Breast epithelium (tissue), 4 donors: Measurements from ENCODE around the gene EP400. TPM values are rescaled to one million over a fixed set of nuclear protein-coding genes. Genes with fewer than 3 reads are reported as not detected.

ENCODE experiments used
- DNase-seq, 2 donors: peaks; one replicate each; pipeline ENCODE4 v3.0.0-alpha.2; 2019; ENCODE audit warnings: low spot score in 2 of 2
- H3K27ac ChIP-seq, 2 donors: fragments of 200-600 bp; sonication (generic) in 1 of 2; one replicate each; pipeline ENCODE4 v1.5.1; 2016 to 2019; ENCODE audit warnings: mild to moderate bottlenecking in 1 of 2
- H3K27me3 ChIP-seq, 2 donors: fragments of 200-600 bp; sonication (generic) in 1 of 2; one replicate each; pipeline versions ENCODE4 v1.5.1 to v1.6.0; 2017 to 2019; ENCODE audit warnings: control low read depth in 1 of 2, mild to moderate bottlenecking in 1 of 2
- H3K36me3 ChIP-seq: fragments of 200-600 bp; one replicate; pipeline ENCODE4 v1.5.1; 2019
- H3K4me1 ChIP-seq, 2 donors: fragments of 200-600 bp; sonication (generic); one replicate each; pipeline ENCODE4 v1.5.1; 2016 to 2019; ENCODE audit warnings: control low read depth in 1 of 2
- H3K4me3 ChIP-seq, 3 donors: fragments of 200-600 bp; sonication (generic); 1 replicate in 2 of 3; 2 replicates in 1 of 3; pipeline ENCODE4 v1.5.1; 2016 to 2019; ENCODE audit warnings: mild to moderate bottlenecking in 3 of 3, moderate library complexity in 2 of 3
- H3K9me3 ChIP-seq, 2 donors: fragments of 200-600 bp; sonication (generic) in 1 of 2; one replicate each; pipeline ENCODE4 v1.5.1; 2016 to 2019; ENCODE audit warnings: control low read depth in 1 of 2
- POLR2A ChIP-seq: fragments of 450-650 bp; IDR thresholded peaks from one replicate; pipeline ENCODE4 v1.6.1; 2016; ENCODE audit warnings: antibody characterized with exemption, mild to moderate bottlenecking, moderate library complexity
- POLR2AphosphoS5 ChIP-seq, 3 donors: sonication (generic); formaldehyde crosslinking; IDR thresholded peaks; one replicate each; pipeline ENCODE4 v1.6.1; 2017; ENCODE audit warnings: antibody characterized with exemption in 3 of 3
- intact Hi-C: fragments of 100-400 bp; cut with DNase I; formaldehyde crosslinking; loops from one replicate; pipeline ENCODE4 v1.15.1; 2023; ENCODE audit warnings: low total_unique reads
- total RNA-seq, 3 donors: library from RNA; depleted of rRNA; stranded (reverse); fragments of >200 nt; gene quantifications; one replicate each; pipeline ENCODE4 v1.1.0, GENCODE V29; 2016
- TF ChIP-seq, protein P1 (sequence below), 3 donors: fragments of 450-650 bp; IDR thresholded peaks; one replicate each; pipeline ENCODE4 v1.5.1; 2016 to 2017; ENCODE audit warnings: antibody characterized with exemption in 3 of 3, mild to moderate bottlenecking in 3 of 3, moderate library complexity in 3 of 3

EP400 gene
- total RNA-seq, 3 donors from 2014 or later, result 20.3 to 27.2 (median 24.4) TPM

DNA sequence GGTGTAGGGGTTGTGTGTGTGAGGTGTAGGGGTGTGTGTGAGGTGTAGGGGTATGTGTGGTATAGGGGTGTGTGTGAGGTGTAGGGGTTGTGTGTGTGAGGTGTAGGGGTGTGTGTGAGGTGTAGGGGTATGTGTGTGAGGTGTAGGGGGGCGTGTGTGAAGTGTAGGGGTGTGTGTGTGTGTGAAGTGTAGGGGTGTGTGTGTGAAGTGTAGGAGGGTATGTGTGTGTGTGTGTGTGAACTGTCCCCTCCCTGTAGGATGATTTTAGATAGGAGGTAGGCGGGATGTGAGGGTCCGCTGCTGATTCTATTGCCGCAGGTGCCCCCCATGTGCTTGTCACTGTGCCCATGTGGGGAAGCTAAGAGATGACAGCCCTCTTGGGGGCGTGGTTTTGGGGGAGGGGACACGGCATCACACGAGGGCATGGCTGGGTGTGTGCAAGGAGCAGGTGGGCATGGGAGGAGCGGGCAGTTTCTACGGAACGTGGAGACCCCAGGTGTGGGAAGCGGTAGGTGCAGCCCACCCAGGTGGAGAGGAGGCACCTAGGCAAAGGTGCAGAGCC lies 105.9 kb downstream of the EP400 start:
- Histone ChIP-seq H3K36me3 (peaks cover 9% of the 10 kb centered on the region), H3K9me3 (no peaks in the 10 kb centered on the region), H3K27me3 (no peaks in the 10 kb centered on the region), H3K27ac (no peak overlapping the region), H3K4me1 (no peaks in the 10 kb centered on the region), H3K4me3 (no peak overlapping the region)
- TF ChIP-seq POLR2AphosphoS5 (IDR thresholded peaks at IDR 0.05) (no peak), POLR2A (no peak)
- TF ChIP-seq, protein P1, sequence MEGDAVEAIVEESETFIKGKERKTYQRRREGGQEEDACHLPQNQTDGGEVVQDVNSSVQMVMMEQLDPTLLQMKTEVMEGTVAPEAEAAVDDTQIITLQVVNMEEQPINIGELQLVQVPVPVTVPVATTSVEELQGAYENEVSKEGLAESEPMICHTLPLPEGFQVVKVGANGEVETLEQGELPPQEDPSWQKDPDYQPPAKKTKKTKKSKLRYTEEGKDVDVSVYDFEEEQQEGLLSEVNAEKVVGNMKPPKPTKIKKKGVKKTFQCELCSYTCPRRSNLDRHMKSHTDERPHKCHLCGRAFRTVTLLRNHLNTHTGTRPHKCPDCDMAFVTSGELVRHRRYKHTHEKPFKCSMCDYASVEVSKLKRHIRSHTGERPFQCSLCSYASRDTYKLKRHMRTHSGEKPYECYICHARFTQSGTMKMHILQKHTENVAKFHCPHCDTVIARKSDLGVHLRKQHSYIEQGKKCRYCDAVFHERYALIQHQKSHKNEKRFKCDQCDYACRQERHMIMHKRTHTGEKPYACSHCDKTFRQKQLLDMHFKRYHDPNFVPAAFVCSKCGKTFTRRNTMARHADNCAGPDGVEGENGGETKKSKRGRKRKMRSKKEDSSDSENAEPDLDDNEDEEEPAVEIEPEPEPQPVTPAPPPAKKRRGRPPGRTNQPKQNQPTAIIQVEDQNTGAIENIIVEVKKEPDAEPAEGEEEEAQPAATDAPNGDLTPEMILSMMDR (IDR thresholded peaks at IDR 0.05), result no peak
- DNase-seq, result no peak
- intact Hi-C loops, result no loop called here

DNA sequence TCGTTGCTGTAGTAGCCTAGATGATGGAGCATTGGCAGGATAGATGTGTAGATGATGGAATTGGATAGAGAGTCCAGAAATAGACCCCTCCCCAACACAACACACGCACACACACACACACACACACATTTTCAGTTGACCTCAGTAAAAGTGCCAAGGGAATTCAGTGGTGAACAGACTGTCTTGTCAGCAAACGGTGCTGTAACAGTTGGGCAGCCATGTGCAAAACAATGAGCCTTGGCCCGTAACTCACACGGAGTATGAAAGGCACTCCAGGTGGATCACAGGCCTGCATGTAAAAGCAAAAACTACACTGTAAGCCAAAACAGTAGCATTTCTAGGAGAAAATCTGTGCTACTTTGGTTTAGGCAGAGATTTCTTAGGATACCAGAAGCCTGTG lies 106.6 kb downstream of the EP400 start:
- H3K4me3 ChIP-seq, result no peak overlapping the region
- TF ChIP-seq POLR2A (no peak), POLR2AphosphoS5 (IDR thresholded peaks at IDR 0.05) (no peak)
- TF ChIP-seq, protein P1 (IDR thresholded peaks at IDR 0.05), result no peak
- H3K9me3 ChIP-seq, result no peaks in the 10 kb centered on the region
- H3K4me1 ChIP-seq, result no peaks in the 10 kb centered on the region
- no peak overlapping the region for H3K27ac ChIP-seq
- intact Hi-C loops, result no loop called here
- peaks cover 14% of the 10 kb centered on the region for H3K36me3 ChIP-seq
- H3K27me3 ChIP-seq, result no peaks in the 10 kb centered on the region
- DNase-seq, result no peak

DNA sequence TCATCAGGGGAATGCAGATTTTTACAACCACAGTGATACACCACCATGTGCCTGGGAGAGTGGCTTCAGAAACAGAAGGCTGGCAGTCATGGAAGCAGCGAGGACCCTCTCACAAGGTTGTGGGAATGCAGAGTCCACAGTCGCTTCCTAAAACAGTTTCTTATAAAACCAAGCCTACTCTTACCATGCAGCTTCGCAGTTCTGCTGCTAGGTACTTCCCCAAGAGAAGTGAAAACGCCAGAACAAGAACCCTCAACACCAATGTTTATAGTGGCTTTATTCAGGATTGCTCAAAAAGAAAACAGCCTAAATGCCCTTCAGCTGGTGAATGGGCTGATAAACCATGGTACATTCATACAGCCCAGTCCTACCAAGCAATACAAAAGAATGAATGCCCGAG lies 107.2 kb downstream of the EP400 start:
- no peak for DNase-seq
- intact Hi-C loops, result no loop called here
- H3K27me3 ChIP-seq, result no peaks in the 10 kb centered on the region

GRCh38 chr12:132057691-132058090 lies 107.9 kb downstream of the EP400 start:
- no peak for TF ChIP-seq POLR2AphosphoS5 (IDR thresholded peaks at IDR 0.05)
- TF ChIP-seq POLR2A, result no peak
- TF ChIP-seq, protein P1 (IDR thresholded peaks at IDR 0.05), result no peak
- Histone ChIP-seq H3K27ac (no peak overlapping the region), H3K9me3 (no peaks in the 10 kb centered on the region), H3K4me3 (no peak overlapping the region), H3K27me3 (no peaks in the 10 kb centered on the region), H3K36me3 (peaks cover 18% of the 10 kb centered on the region), H3K4me1 (no peaks in the 10 kb centered on the region)
- intact Hi-C loops, result no loop called here
- no peak for DNase-seq

More for the DNA sequence above, 107.2 kb downstream of the EP400 start:
- Histone ChIP-seq H3K4me3 (no peak overlapping the region), H3K36me3 (peaks cover 18% of the 10 kb centered on the region), H3K4me1 (no peaks in the 10 kb centered on the region), H3K27ac (no peak overlapping the region), H3K9me3 (no peaks in the 10 kb centered on the region)
- TF ChIP-seq POLR2A, result no peak
- no peak for TF ChIP-seq POLR2AphosphoS5 (IDR thresholded peaks at IDR 0.05)
- TF ChIP-seq, protein P1 (IDR thresholded peaks at IDR 0.05), result no peak

DNA sequence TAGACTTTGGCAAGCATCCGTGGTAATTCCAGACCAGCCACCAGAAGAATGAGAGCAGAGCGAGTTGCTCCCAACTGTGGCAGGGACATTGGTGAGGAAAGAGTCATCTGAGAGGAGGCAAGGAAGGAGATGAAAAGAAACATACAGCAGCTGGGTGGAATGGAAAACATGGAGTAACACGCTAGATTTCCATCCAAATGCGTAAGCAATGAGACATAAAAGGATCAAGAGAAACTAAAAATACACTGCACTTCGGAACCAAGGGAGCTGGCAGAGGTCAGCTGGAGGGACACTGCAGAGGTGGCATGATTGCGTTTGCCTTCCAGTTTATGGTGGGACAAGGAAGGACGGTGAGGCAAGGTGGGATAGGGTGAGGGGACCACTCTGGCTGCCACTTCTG lies 111.5 kb downstream of the EP400 start:
- Histone ChIP-seq H3K4me3 (no peak overlapping the region), H3K9me3 (no peaks in the 10 kb centered on the region), H3K36me3 (peaks cover 26% of the 10 kb centered on the region), H3K4me1 (no peaks in the 10 kb centered on the region), H3K27ac (no peak overlapping the region), H3K27me3 (no peaks in the 10 kb centered on the region)
- intact Hi-C loops, result no loop called here
- TF ChIP-seq POLR2A (no peak), POLR2AphosphoS5 (IDR thresholded peaks at IDR 0.05) (no peak)
- TF ChIP-seq, protein P1 (IDR thresholded peaks at IDR 0.05), result no peak
- DNase-seq, result no peak
